WTC11 (cell line): ENCODE results near the gene CDCA5. TPM values are rescaled to one million over a fixed set of nuclear protein-coding genes. Genes with fewer than 3 reads are reported as not detected.

ENCODE experiments used
- ATAC-seq: fragments of 200-7000 bp; cut with Tn5 transposase; 2 replicates; pipeline ENCODE4 v1.10.0; 2021; ENCODE audit warnings: mild to moderate bottlenecking, moderate library complexity
- CTCF ChIA-PET: fragments of 300-600 bp; sonication (Branson Sonifier 250); formaldehyde crosslinking; loops from one replicate; lab custom pipeline; 2021; ENCODE audit warnings: antibody characterized with exemption; lab: Charles Lee
- POLR2A ChIA-PET: fragments of 350-600 bp; sonication (Branson Sonifier 250); formaldehyde crosslinking; loops from one replicate; lab custom pipeline; 2021; ENCODE audit warnings: antibody characterized with exemption; lab: Charles Lee
- DNase-seq: peaks from one replicate; pipeline ENCODE4 v3.0.0; 2021; ENCODE audit warnings: low spot score
- H3K27ac Mint-ChIP-seq: 2 replicates; pipeline ENCODE4 v1.8.0; 2021; ENCODE audit warnings: mixed read lengths
- H3K27me3 Mint-ChIP-seq: 2 replicates; pipeline ENCODE4 v1.8.0; 2021; ENCODE audit warnings: low read depth, mild to moderate bottlenecking, moderate library complexity, mixed read lengths
- H3K36me3 Mint-ChIP-seq: 2 replicates; pipeline ENCODE4 v1.8.0; 2021; ENCODE audit warnings: mixed read lengths
- H3K4me1 Mint-ChIP-seq: 2 replicates; pipeline ENCODE4 v1.8.0; 2022; ENCODE audit warnings: mixed read lengths
- H3K4me3 Mint-ChIP-seq: 2 replicates; pipeline ENCODE4 v1.8.0; 2021; ENCODE audit warnings: mild to moderate bottlenecking, moderate library complexity, mixed read lengths
- H3K9me3 Mint-ChIP-seq: 2 replicates; pipeline ENCODE4 v1.8.0; 2021; ENCODE audit warnings: mixed read lengths
- AFF4 ChIP-seq: sonication (generic); formaldehyde crosslinking; IDR thresholded peaks from 2 replicates; pipeline ENCODE4 v1.8.1; 2023; ENCODE audit warnings: mild to moderate bottlenecking, missing genetic modification reagents, borderline replicate concordance
- ARID4B ChIP-seq: sonication (generic); formaldehyde crosslinking; IDR thresholded peaks from 2 replicates; pipeline ENCODE4 v1.8.0; 2023; ENCODE audit warnings: missing genetic modification reagents, mild to moderate bottlenecking, borderline replicate concordance
- CDX4 ChIP-seq: fragments of 250-450 bp; sonication (Bioruptor Pico); IDR thresholded peaks from 2 replicates; pipeline ENCODE4 v1.9.0; 2021; ENCODE audit warnings: moderate library complexity, mild to moderate bottlenecking, inconsistent platforms, borderline replicate concordance
- E2F1 ChIP-seq: sonication (generic); formaldehyde crosslinking; IDR thresholded peaks from 2 replicates; pipeline ENCODE4 v1.8.0; 2022; ENCODE audit warnings: mild to moderate bottlenecking, missing genetic modification reagents
- FOXJ3 ChIP-seq: sonication (generic); formaldehyde crosslinking; IDR thresholded peaks from 2 replicates; pipeline ENCODE4 v1.9.0; 2021; ENCODE audit warnings: missing genetic modification reagents, mild to moderate bottlenecking, borderline replicate concordance
- FOXP1 ChIP-seq: sonication (generic); formaldehyde crosslinking; IDR thresholded peaks from 2 replicates; pipeline ENCODE4 v1.8.0; 2022; ENCODE audit warnings: missing genetic modification reagents, mild to moderate bottlenecking, moderate library complexity, borderline replicate concordance
- JAZF1 ChIP-seq: fragments of 250-450 bp; sonication (Bioruptor Pico); IDR thresholded peaks from 2 replicates; pipeline ENCODE4 v1.9.0; 2021; ENCODE audit warnings: moderate library complexity, mild to moderate bottlenecking, inconsistent platforms
- NFE2L1 ChIP-seq: sonication (generic); formaldehyde crosslinking; IDR thresholded peaks from 2 replicates; pipeline ENCODE4 v1.8.1; 2023; ENCODE audit warnings: missing genetic modification reagents
- NR3C1 ChIP-seq: sonication (generic); formaldehyde crosslinking; conservative IDR thresholded peaks from 2 replicates; pipeline ENCODE4 v1.8.1; 2023; ENCODE audit warnings: low read depth, mild to moderate bottlenecking, missing genetic modification reagents
- ZNF232 ChIP-seq: sonication (generic); formaldehyde crosslinking; IDR thresholded peaks from 2 replicates; pipeline ENCODE4 v1.8.0; 2022; ENCODE audit warnings: mild to moderate bottlenecking, missing genetic modification reagents
- ZNF416 ChIP-seq: fragments of 250-450 bp; sonication (Bioruptor Pico); IDR thresholded peaks from 2 replicates; pipeline ENCODE4 v1.9.0; 2021; ENCODE audit warnings: mild to moderate bottlenecking, inconsistent platforms
- ZNF423 ChIP-seq: fragments of 250-450 bp; sonication (Bioruptor Pico); IDR thresholded peaks from 2 replicates; pipeline ENCODE4 v2.1.2; 2022; ENCODE audit warnings: mild to moderate bottlenecking, moderate library complexity
- total RNA-seq: library from RNA; stranded (reverse); gene quantifications from 3 replicates; pipeline ENCODE4 v1.2.3, GENCODE V29; 2021
- TF ChIP-seq, protein P1 (sequence below): fragments of 200-600 bp; IDR thresholded peaks from 2 replicates; pipeline ENCODE4 v1.8.0; 2022; ENCODE audit warnings: antibody characterized with exemption
- TF ChIP-seq, protein P2 (sequence below): sonication (generic); formaldehyde crosslinking; IDR thresholded peaks from 2 replicates; pipeline ENCODE4 v1.8.1; 2022; ENCODE audit warnings: low read depth, mild to moderate bottlenecking, moderate library complexity, missing genetic modification reagents, borderline replicate concordance
- TF ChIP-seq, protein P3 (sequence below): sonication (generic); formaldehyde crosslinking; IDR thresholded peaks from 2 replicates; pipeline ENCODE4 v1.8.1; 2023; ENCODE audit warnings: mild to moderate bottlenecking, missing genetic modification reagents

The CDCA5 gene
- total RNA-seq, 1 experiment from 2014 or later: 95.9 TPM

GRCh38 chr11:65115361-65116082 lies 31.7 kb upstream of the CDCA5 start (continued):
- TF ChIP-seq ZNF423 (CRISPR knock-in tag): no peak
- TF ChIP-seq ZNF416: no peak

GRCh38 chr11:65114538-65115171 lies 30.8 kb upstream of the CDCA5 start:
- H3K4me3 Mint-ChIP-seq: no peak overlapping the region
- CTCF ChIA-PET: interaction anchor here (2.5 to 4.8 kb wide), 2 partner anchors 67 to 101 kb away, joined by 12 to 37 read pairs; partner anchors contain the start of genes ARL2 and CAPN1
- no peak overlapping the region for H3K27ac Mint-ChIP-seq

More at GRCh38 chr11:65114538-65115171, 30.8 kb upstream of the CDCA5 start:
- no peaks in the 10 kb centered on the region for H3K9me3 Mint-ChIP-seq
- H3K27me3 Mint-ChIP-seq: no peaks in the 10 kb centered on the region
- DNase-seq (no peak), ATAC-seq (no peak)
- no peak for TF ChIP-seq AFF4 (CRISPR knock-in tag)
- TF ChIP-seq FOXP1 (CRISPR knock-in tag): no peak
- no peak for TF ChIP-seq ZNF232
- TF ChIP-seq, protein P1, sequence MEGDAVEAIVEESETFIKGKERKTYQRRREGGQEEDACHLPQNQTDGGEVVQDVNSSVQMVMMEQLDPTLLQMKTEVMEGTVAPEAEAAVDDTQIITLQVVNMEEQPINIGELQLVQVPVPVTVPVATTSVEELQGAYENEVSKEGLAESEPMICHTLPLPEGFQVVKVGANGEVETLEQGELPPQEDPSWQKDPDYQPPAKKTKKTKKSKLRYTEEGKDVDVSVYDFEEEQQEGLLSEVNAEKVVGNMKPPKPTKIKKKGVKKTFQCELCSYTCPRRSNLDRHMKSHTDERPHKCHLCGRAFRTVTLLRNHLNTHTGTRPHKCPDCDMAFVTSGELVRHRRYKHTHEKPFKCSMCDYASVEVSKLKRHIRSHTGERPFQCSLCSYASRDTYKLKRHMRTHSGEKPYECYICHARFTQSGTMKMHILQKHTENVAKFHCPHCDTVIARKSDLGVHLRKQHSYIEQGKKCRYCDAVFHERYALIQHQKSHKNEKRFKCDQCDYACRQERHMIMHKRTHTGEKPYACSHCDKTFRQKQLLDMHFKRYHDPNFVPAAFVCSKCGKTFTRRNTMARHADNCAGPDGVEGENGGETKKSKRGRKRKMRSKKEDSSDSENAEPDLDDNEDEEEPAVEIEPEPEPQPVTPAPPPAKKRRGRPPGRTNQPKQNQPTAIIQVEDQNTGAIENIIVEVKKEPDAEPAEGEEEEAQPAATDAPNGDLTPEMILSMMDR: no peak
- TF ChIP-seq FOXJ3 (CRISPR knock-in tag): no peak
- TF ChIP-seq ZNF416: no peak
- no peak for TF ChIP-seq E2F1 (CRISPR knock-in tag)
- TF ChIP-seq ZNF423 (CRISPR knock-in tag): no peak
- TF ChIP-seq, protein P2, sequence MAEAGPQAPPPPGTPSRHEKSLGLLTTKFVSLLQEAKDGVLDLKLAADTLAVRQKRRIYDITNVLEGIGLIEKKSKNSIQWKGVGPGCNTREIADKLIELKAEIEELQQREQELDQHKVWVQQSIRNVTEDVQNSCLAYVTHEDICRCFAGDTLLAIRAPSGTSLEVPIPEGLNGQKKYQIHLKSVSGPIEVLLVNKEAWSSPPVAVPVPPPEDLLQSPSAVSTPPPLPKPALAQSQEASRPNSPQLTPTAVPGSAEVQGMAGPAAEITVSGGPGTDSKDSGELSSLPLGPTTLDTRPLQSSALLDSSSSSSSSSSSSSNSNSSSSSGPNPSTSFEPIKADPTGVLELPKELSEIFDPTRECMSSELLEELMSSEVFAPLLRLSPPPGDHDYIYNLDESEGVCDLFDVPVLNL (CRISPR knock-in tag): no peak
- TF ChIP-seq NR3C1: no peak
- TF ChIP-seq, protein P3, sequence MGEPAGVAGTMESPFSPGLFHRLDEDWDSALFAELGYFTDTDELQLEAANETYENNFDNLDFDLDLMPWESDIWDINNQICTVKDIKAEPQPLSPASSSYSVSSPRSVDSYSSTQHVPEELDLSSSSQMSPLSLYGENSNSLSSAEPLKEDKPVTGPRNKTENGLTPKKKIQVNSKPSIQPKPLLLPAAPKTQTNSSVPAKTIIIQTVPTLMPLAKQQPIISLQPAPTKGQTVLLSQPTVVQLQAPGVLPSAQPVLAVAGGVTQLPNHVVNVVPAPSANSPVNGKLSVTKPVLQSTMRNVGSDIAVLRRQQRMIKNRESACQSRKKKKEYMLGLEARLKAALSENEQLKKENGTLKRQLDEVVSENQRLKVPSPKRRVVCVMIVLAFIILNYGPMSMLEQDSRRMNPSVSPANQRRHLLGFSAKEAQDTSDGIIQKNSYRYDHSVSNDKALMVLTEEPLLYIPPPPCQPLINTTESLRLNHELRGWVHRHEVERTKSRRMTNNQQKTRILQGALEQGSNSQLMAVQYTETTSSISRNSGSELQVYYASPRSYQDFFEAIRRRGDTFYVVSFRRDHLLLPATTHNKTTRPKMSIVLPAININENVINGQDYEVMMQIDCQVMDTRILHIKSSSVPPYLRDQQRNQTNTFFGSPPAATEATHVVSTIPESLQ (CRISPR knock-in tag): no peak
- TF ChIP-seq CDX4: no peak
- TF ChIP-seq ARID4B (CRISPR knock-in tag): no peak
- TF ChIP-seq JAZF1 (CRISPR knock-in tag): no peak
- no peak for TF ChIP-seq NFE2L1 (CRISPR knock-in tag)
- TF ChIP-seq, all 79 proteins: peak for 0
- Mint-ChIP-seq H3K4me1 (peaks cover 20% of the 10 kb centered on the region), H3K36me3 (peaks cover 13% of the 10 kb centered on the region)
- POLR2A ChIA-PET: no interaction called here
